Panc1 (cell line): ENCODE measurements around the gene FXYD7. TPM values are rescaled to one million over a fixed set of nuclear protein-coding genes. Genes with fewer than 3 reads are reported as not detected.

Experiments
- ATAC-seq: fragments of 200-7000 bp; cut with Tn5 transposase; 2 replicates; pipeline ENCODE4 v1.9.1; 2020; ENCODE audit warnings: mild to moderate bottlenecking, moderate library complexity
- BruUV-seq: library from RNA; stranded (reverse); fragments of 400-500 nt; replicated peaks from 2 replicates; lab custom pipeline; 2021; lab: Mats Ljungman, UMichigan
- CTCF ChIA-PET: fragments of 300-600 bp; sonication (Branson Sonifier 250); formaldehyde crosslinking; loops from one replicate; lab custom pipeline; 2022; ENCODE audit warnings: antibody characterized with exemption; lab: Charles Lee
- POLR2A ChIA-PET: fragments of 300-600 bp; sonication (Branson Sonifier 250); formaldehyde crosslinking; loops from one replicate; lab custom pipeline; 2022; ENCODE audit warnings: antibody characterized with exemption; lab: Charles Lee
- DNase-seq: peaks from one replicate; pipeline ENCODE4 v3.0.0-alpha.2; 2010; ENCODE audit warnings: low read depth, low spot score
- H3K27ac ChIP-seq: 2 replicates; pipeline ENCODE4 v1.5.1; 2011; ENCODE audit warnings: mild to moderate bottlenecking, low read length, inconsistent platforms
- H3K27me3 ChIP-seq: fragments of 200-500 bp; sonication (Bioruptor generic); 2 replicates; pipeline ENCODE4 v1.6.0; 2014; ENCODE audit warnings: low read length, inconsistent platforms; ENCODE audit not compliant: control insufficient read depth, insufficient read depth
- H3K36me3 ChIP-seq: fragments of 200-500 bp; sonication (Bioruptor generic); 2 replicates; pipeline ENCODE4 v1.5.1; 2014; ENCODE audit warnings: inconsistent platforms, mild to moderate bottlenecking, low read length, moderate library complexity; ENCODE audit not compliant: control insufficient read depth, insufficient read depth
- H3K4me1 ChIP-seq: 2 replicates; pipeline ENCODE4 v1.5.1; 2011; ENCODE audit warnings: inconsistent platforms, mild to moderate bottlenecking, low read length, moderate library complexity; ENCODE audit not compliant: control insufficient read depth, insufficient read depth
- H3K4me3 ChIP-seq, 2 experiments: 2 replicates each; pipeline ENCODE4 v1.5.1; 2011 to 2012; ENCODE audit warnings: low read depth in 2 of 2, low read length in 2 of 2, mild to moderate bottlenecking in 2 of 2, inconsistent platforms in 1 of 2, moderate library complexity in 1 of 2
- H3K9me3 ChIP-seq: fragments of 200-500 bp; sonication (Bioruptor generic); 2 replicates; pipeline ENCODE4 v1.5.1; 2014; ENCODE audit warnings: low read depth, mild to moderate bottlenecking, inconsistent platforms, low read length, moderate library complexity; ENCODE audit not compliant: control insufficient read depth, insufficient read depth
- POLR2AphosphoS5 ChIP-seq: IDR thresholded peaks from 2 replicates; pipeline ENCODE4 v1.6.1; 2012; ENCODE audit warnings: mild to moderate bottlenecking, low read depth, low read length, moderate library complexity
- SIN3A ChIP-seq: IDR thresholded peaks from 2 replicates; pipeline ENCODE4 v1.6.1; 2012; ENCODE audit warnings: low read depth, mild to moderate bottlenecking, low read length, moderate library complexity, borderline replicate concordance; ENCODE audit not compliant: insufficient read depth
- TCF7L2 ChIP-seq: IDR thresholded peaks from 2 replicates; pipeline ENCODE4 v1.6.1; 2011; ENCODE audit warnings: mild to moderate bottlenecking, low read depth, low read length, inconsistent platforms
- in situ Hi-C: cut with HindIII; loops from 2 replicates; pipeline ENCODE4 v1.10.0; 2016; ENCODE audit warnings: low sequenced_read_pairs, low pct_unique_long_range_greater_than_20kb
- intact Hi-C: fragments of 100-400 bp; cut with micrococcal nuclease; formaldehyde crosslinking; loops from one replicate; pipeline ENCODE4 v1.10.0; 2022; ENCODE audit not compliant: unreplicated experiment
- total RNA-seq: library from RNA; stranded (reverse); gene quantifications from one replicate; pipeline ENCODE4 v1.2.1, GENCODE V29; 2021; ENCODE audit not compliant: unreplicated experiment
- TF ChIP-seq, protein P1 (sequence below), 2 experiments: IDR thresholded peaks; 2 replicates each; pipeline ENCODE4 v1.6.1; 2011 to 2012; ENCODE audit warnings: low read depth in 2 of 2, control low read depth in 1 of 2, low read length in 1 of 2, mild to moderate bottlenecking in 1 of 2, moderate library complexity in 1 of 2; ENCODE audit not compliant: insufficient read depth in 1 of 2
- TF ChIP-seq, protein P2 (sequence below): fragments of 450-650 bp; IDR thresholded peaks from 2 replicates; pipeline ENCODE4 v1.5.1; 2017; ENCODE audit warnings: mild to moderate bottlenecking

Gene FXYD7
- total RNA-seq, 1 experiment from 2014 or later, result not detected

DNA sequence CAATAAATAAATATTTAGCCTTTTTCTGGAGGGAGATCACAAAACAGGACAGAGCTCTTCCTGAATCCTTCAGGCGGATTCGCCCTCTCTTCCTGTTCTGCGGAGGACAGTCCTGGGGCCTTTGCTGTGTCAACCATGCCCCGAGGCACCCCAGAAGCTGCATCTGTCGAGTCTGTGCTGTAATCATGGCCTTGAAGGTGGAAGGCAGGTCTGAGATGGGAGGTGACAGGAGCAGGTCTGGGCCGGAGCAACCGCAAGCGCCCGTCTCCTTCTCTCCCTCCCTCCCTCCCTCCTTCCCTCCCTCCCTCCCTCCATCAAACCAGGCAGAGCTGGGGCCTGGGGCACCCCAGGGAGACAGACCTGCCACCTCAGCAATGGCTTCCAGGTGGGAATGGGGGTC, 32.1 kb upstream of the FXYD7 start:
- intact Hi-C loops (no loop called here), in situ Hi-C loops (no loop called here)
- no peak overlapping the region for H3K27ac ChIP-seq
- TF ChIP-seq, protein P1, sequence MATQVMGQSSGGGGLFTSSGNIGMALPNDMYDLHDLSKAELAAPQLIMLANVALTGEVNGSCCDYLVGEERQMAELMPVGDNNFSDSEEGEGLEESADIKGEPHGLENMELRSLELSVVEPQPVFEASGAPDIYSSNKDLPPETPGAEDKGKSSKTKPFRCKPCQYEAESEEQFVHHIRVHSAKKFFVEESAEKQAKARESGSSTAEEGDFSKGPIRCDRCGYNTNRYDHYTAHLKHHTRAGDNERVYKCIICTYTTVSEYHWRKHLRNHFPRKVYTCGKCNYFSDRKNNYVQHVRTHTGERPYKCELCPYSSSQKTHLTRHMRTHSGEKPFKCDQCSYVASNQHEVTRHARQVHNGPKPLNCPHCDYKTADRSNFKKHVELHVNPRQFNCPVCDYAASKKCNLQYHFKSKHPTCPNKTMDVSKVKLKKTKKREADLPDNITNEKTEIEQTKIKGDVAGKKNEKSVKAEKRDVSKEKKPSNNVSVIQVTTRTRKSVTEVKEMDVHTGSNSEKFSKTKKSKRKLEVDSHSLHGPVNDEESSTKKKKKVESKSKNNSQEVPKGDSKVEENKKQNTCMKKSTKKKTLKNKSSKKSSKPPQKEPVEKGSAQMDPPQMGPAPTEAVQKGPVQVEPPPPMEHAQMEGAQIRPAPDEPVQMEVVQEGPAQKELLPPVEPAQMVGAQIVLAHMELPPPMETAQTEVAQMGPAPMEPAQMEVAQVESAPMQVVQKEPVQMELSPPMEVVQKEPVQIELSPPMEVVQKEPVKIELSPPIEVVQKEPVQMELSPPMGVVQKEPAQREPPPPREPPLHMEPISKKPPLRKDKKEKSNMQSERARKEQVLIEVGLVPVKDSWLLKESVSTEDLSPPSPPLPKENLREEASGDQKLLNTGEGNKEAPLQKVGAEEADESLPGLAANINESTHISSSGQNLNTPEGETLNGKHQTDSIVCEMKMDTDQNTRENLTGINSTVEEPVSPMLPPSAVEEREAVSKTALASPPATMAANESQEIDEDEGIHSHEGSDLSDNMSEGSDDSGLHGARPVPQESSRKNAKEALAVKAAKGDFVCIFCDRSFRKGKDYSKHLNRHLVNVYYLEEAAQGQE (IDR thresholded peaks at IDR 0.05; ENCODE audit: insufficient read depth in 1 of 2, low read depth in 2 of 2, low read length in 1 of 2), result no peak
- TF ChIP-seq POLR2AphosphoS5, result no peak
- TF ChIP-seq TCF7L2, result no peak
- TF ChIP-seq SIN3A, result no peak
- TF ChIP-seq, protein P2, sequence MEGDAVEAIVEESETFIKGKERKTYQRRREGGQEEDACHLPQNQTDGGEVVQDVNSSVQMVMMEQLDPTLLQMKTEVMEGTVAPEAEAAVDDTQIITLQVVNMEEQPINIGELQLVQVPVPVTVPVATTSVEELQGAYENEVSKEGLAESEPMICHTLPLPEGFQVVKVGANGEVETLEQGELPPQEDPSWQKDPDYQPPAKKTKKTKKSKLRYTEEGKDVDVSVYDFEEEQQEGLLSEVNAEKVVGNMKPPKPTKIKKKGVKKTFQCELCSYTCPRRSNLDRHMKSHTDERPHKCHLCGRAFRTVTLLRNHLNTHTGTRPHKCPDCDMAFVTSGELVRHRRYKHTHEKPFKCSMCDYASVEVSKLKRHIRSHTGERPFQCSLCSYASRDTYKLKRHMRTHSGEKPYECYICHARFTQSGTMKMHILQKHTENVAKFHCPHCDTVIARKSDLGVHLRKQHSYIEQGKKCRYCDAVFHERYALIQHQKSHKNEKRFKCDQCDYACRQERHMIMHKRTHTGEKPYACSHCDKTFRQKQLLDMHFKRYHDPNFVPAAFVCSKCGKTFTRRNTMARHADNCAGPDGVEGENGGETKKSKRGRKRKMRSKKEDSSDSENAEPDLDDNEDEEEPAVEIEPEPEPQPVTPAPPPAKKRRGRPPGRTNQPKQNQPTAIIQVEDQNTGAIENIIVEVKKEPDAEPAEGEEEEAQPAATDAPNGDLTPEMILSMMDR, result no peak
- ATAC-seq (no peak), DNase-seq (no peak)
- no peaks in the 10 kb centered on the region for H3K36me3 ChIP-seq
- POLR2A ChIA-PET, result no interaction called here
- H3K9me3 ChIP-seq, result no peaks in the 10 kb centered on the region
- BruUV-seq, result no TSS peak
- CTCF ChIA-PET, result no interaction called here
- no peaks in the 10 kb centered on the region for H3K4me1 ChIP-seq
- H3K4me3 ChIP-seq, result no peak overlapping the region
- H3K27me3 ChIP-seq, result no peaks in the 10 kb centered on the region

GRCh38 chr19:35112995-35113688, 29.9 kb upstream of the FXYD7 start:
- CTCF ChIA-PET, result no interaction called here
- Histone ChIP-seq H3K27ac (no peak overlapping the region), H3K36me3 (no peaks in the 10 kb centered on the region), H3K27me3 (0 out of 2 replicates have a peak, but pooled peaks cover 2% of the 10 kb centered on the region), H3K9me3 (no peaks in the 10 kb centered on the region), H3K4me1 (no peaks in the 10 kb centered on the region), H3K4me3 (no peak overlapping the region)
- intact Hi-C loops, result no loop called here
- in situ Hi-C loops, result no loop called here
- POLR2A ChIA-PET, result no interaction called here
- TF ChIP-seq, protein P1 (IDR thresholded peaks at IDR 0.05; ENCODE audit: insufficient read depth in 1 of 2, low read depth in 2 of 2, low read length in 1 of 2), result no peak
- no peak for TF ChIP-seq SIN3A
- no peak for TF ChIP-seq TCF7L2
- TF ChIP-seq, protein P2, result no peak
- no peak for TF ChIP-seq POLR2AphosphoS5
- BruUV-seq, result no TSS peak
- DNase-seq (no peak), ATAC-seq (no peak)
